ENCODE measurements around the gene CIAPIN1.
A peak's percentile ranks its signal among the peaks of the same experiment; 100 is the strongest.

Gene CIAPIN1

GRCh38 chr16:57391300-57391699 is 55.9 kb downstream of the CIAPIN1 start:
- H3K4me3 ChIP-seq (ENCODE audit: low read depth, low read length), result no peak overlapping the region
- in situ Hi-C loops (cut with HindIII; ENCODE audit: low sequenced_read_pairs), result no loop called here
- TF ChIP-seq CTCF (IDR thresholded peaks at IDR 0.05; ENCODE audit: low read depth, low read length, missing control alignments), result no peak
- no peak for DNase-seq (ENCODE audit: low read depth)

GRCh38 chr16:57390636-57391295 is 56.4 kb downstream of the CIAPIN1 start:
- no peak overlapping the region for H3K4me3 ChIP-seq (ENCODE audit: low read depth, low read length)
- DNase-seq (ENCODE audit: low read depth), result no peak
- in situ Hi-C loops (cut with HindIII; ENCODE audit: low sequenced_read_pairs), result no loop called here
- TF ChIP-seq CTCF (IDR thresholded peaks at IDR 0.05; ENCODE audit: low read depth, low read length, missing control alignments), result no peak

GRCh38 chr16:57389087-57389468 is 58.1 kb downstream of the CIAPIN1 start:
- DNase-seq (ENCODE audit: low read depth), result no peak
- no peak for TF ChIP-seq CTCF (IDR thresholded peaks at IDR 0.05; ENCODE audit: low read depth, low read length, missing control alignments)
- in situ Hi-C loops (cut with HindIII; ENCODE audit: low sequenced_read_pairs), result loop anchor here (5.0 kb wide), 1 partner anchor 47 kb away; no protein-coding TSS in a partner anchor
- no peak overlapping the region for H3K4me3 ChIP-seq (ENCODE audit: low read depth, low read length)

GRCh38 chr16:57388359-57389086 is 58.7 kb downstream of the CIAPIN1 start:
- no peak for DNase-seq (ENCODE audit: low read depth)
- in situ Hi-C loops (cut with HindIII; ENCODE audit: low sequenced_read_pairs), result loop anchor here (5.0 kb wide), 1 partner anchor 46 kb away; no protein-coding TSS in a partner anchor
- TF ChIP-seq CTCF (IDR thresholded peaks at IDR 0.05; ENCODE audit: low read depth, low read length, missing control alignments), result no peak
- H3K4me3 ChIP-seq (ENCODE audit: low read depth, low read length), result no peak overlapping the region

GRCh38 chr16:57387598-57388354 is 59.4 kb downstream of the CIAPIN1 start:
- H3K4me3 ChIP-seq (ENCODE audit: low read depth, low read length), result no peak overlapping the region
- no peak for TF ChIP-seq CTCF (IDR thresholded peaks at IDR 0.05; ENCODE audit: low read depth, low read length, missing control alignments)
- in situ Hi-C loops (cut with HindIII; ENCODE audit: low sequenced_read_pairs), result loop anchor here (5.0 kb wide), 1 partner anchor 45 kb away; no protein-coding TSS in a partner anchor

GRCh38 chr16:57386381-57386951 is 60.7 kb downstream of the CIAPIN1 start:
- no peak overlapping the region for H3K4me3 ChIP-seq (ENCODE audit: low read depth, low read length)
- DNase-seq (ENCODE audit: low read depth), result peak; percentile 63
- in situ Hi-C loops (cut with HindIII; ENCODE audit: low sequenced_read_pairs), result loop anchor here (5.0 kb wide), 1 partner anchor 44 kb away; no protein-coding TSS in a partner anchor
- no peak for TF ChIP-seq CTCF (IDR thresholded peaks at IDR 0.05; ENCODE audit: low read depth, low read length, missing control alignments)

More at GRCh38 chr16:57387598-57388354, 59.4 kb downstream of the CIAPIN1 start:
- DNase-seq (ENCODE audit: low read depth), result no peak

Data from astrocyte of the cerebellum (primary cell).